ENCODE measurements around the gene ERGIC2. TPM values are rescaled to one million over a fixed set of nuclear protein-coding genes. Genes with fewer than 3 reads are reported as not detected.

ERGIC2 gene
- total and polyA plus RNA-seq, 2 donors (not counting 1 experiment from before 2014, with no cell fraction given), result 4.4 to 37.2 TPM

DNA sequence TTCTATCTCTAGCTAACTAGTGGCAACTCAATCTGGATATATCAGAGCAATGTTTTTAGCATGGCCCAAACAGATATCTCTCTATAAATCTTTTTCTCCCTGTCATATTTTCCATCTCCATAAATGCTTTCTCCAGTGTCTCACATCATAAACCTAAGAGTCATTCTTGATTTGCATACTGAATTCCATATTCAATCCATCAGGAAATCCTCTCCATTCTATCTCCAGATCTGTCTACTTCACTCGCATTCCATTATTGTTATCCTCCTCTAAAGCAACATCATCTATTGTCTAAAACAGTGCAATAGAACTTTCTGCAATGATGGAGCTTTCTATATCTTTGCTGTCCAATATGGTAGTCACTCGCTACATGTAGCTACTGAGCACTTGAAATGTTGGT is 45.5 kb upstream of the ERGIC2 start:
- Histone ChIP-seq H3K27ac (ENCODE audit: low read length in 2 of 2) (no peak overlapping the region), H2AFZ (ENCODE audit: insufficient read depth, low read depth, low read length, poor library complexity, severe bottlenecking) (no peak overlapping the region), H3K27me3 (replicated peaks in 1 of 4; ENCODE audit: control extremely low read depth in 1 of 4, control insufficient read depth in 3 of 4, insufficient read depth in 4 of 4, low read length in 3 of 4) (no peaks in the 10 kb centered on the region), H3K36me3 (replicated peaks in 1 of 2; ENCODE audit: control extremely low read depth in 1 of 2, control insufficient read depth in 1 of 2, extremely low read depth in 1 of 2, insufficient read depth in 2 of 2, low read length in 1 of 2) (no peaks in the 10 kb centered on the region), H3K4me2 (replicated peaks; ENCODE audit: low read depth, low read length, poor library complexity, severe bottlenecking) (no peak overlapping the region), H3K9me3 (ENCODE audit: control extremely low read depth in 1 of 3, control insufficient read depth in 2 of 3, insufficient read depth in 1 of 3, low read length in 2 of 3) (no peaks in the 10 kb centered on the region), H3K4me3 (ENCODE audit: control extremely low read depth in 1 of 5, extremely low read depth in 1 of 5, insufficient read depth in 1 of 5, low read depth in 2 of 5, low read length in 4 of 5) (no peak overlapping the region), H3K4me1 (ENCODE audit: control insufficient read depth in 2 of 2, insufficient read depth in 2 of 2, low read length in 2 of 2) (no peaks in the 10 kb centered on the region), H3K9ac (ENCODE audit: low read length) (no peak overlapping the region), H3K79me2 (ENCODE audit: control insufficient read depth, insufficient read depth, low read length) (no peaks in the 10 kb centered on the region), H4K20me1 (ENCODE audit: control insufficient read depth, insufficient read depth, low read length, poor library complexity, severe bottlenecking) (no peaks in the 10 kb centered on the region)
- peaks cover 9% of the 10 kb centered on the region for H3K27me3 Mint-ChIP-seq
- CTCF ChIA-PET, result interaction anchor here (0.6 kb wide), 1 partner anchor 1418 kb away, joined by 3 read pairs; no protein-coding TSS in a partner anchor
- DNase-seq, result no peak
- POLR2A ChIA-PET, result no interaction called here
- TF ChIP-seq, protein P1, sequence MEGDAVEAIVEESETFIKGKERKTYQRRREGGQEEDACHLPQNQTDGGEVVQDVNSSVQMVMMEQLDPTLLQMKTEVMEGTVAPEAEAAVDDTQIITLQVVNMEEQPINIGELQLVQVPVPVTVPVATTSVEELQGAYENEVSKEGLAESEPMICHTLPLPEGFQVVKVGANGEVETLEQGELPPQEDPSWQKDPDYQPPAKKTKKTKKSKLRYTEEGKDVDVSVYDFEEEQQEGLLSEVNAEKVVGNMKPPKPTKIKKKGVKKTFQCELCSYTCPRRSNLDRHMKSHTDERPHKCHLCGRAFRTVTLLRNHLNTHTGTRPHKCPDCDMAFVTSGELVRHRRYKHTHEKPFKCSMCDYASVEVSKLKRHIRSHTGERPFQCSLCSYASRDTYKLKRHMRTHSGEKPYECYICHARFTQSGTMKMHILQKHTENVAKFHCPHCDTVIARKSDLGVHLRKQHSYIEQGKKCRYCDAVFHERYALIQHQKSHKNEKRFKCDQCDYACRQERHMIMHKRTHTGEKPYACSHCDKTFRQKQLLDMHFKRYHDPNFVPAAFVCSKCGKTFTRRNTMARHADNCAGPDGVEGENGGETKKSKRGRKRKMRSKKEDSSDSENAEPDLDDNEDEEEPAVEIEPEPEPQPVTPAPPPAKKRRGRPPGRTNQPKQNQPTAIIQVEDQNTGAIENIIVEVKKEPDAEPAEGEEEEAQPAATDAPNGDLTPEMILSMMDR (IDR thresholded peaks at IDR 0.05), result no peak
- TF ChIP-seq EZH2 (IDR thresholded peaks at IDR 0.05; ENCODE audit: borderline replicate concordance, insufficient read depth, low read depth, low read length, poor library complexity, severe bottlenecking), result no peak
- no peak for ATAC-seq (ENCODE audit: low read depth)
- H3K9me3 Mint-ChIP-seq (ENCODE audit: insufficient read depth), result no peaks in the 10 kb centered on the region
- no peak overlapping the region for H3K4me3 Mint-ChIP-seq
- intact Hi-C loops (cut with micrococcal nuclease), result no loop called here
- peaks cover 2% of the 10 kb centered on the region for H3K4me1 Mint-ChIP-seq
- no peak overlapping the region for H3K27ac Mint-ChIP-seq
- WGBS (ENCODE audit: insufficient coverage), result 100% methylated on average over 1 of the region's 2 CpGs

DNA sequence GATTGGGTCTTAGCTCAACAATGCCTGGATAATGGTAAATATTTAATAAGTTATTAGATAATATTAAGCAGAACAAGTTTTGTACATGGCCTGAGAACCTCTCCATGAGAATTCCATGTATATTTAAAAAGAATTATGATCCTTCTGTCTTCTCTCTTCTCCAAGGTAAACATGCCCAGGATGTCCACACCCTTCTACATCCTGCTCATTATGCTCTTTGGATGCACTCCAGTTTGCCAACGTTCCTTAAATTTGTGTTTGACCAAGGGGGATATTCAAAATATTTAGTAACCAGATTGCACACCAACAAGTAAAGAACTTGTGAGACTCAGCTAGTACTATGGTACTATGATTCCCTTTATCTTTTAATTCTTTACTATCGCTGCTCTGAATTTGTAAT is 44.8 kb upstream of the ERGIC2 start:
- H3K27me3 ChIP-seq (replicated peaks in 1 of 4; ENCODE audit: control extremely low read depth in 1 of 4, control insufficient read depth in 3 of 4, insufficient read depth in 4 of 4, low read length in 3 of 4), result no peaks in the 10 kb centered on the region
- no CpG with 5 or more reads among the region's 2 CpGs for WGBS (ENCODE audit: insufficient coverage)
- no peak for DNase-seq
- H4K20me1 ChIP-seq (ENCODE audit: control insufficient read depth, insufficient read depth, low read length, poor library complexity, severe bottlenecking), result no peaks in the 10 kb centered on the region
- no peak overlapping the region for H3K9ac ChIP-seq (ENCODE audit: low read length)
- H2AFZ ChIP-seq (ENCODE audit: insufficient read depth, low read depth, low read length, poor library complexity, severe bottlenecking), result no peak overlapping the region
- H3K27ac ChIP-seq (ENCODE audit: low read length in 2 of 2), result no peak overlapping the region
- H3K4me1 ChIP-seq (ENCODE audit: control insufficient read depth in 2 of 2, insufficient read depth in 2 of 2, low read length in 2 of 2), result no peaks in the 10 kb centered on the region
- ATAC-seq (ENCODE audit: low read depth), result no peak
- no peak overlapping the region for H3K4me3 ChIP-seq (ENCODE audit: control extremely low read depth in 1 of 5, extremely low read depth in 1 of 5, insufficient read depth in 1 of 5, low read depth in 2 of 5, low read length in 4 of 5)
- no peak for TF ChIP-seq EZH2 (IDR thresholded peaks at IDR 0.05; ENCODE audit: borderline replicate concordance, insufficient read depth, low read depth, low read length, poor library complexity, severe bottlenecking)
- TF ChIP-seq, protein P1 (IDR thresholded peaks at IDR 0.05), result no peak
- H3K4me2 ChIP-seq (replicated peaks; ENCODE audit: low read depth, low read length, poor library complexity, severe bottlenecking), result no peak overlapping the region
- ChIA-PET CTCF (no interaction called here), POLR2A (no interaction called here)
- H3K27ac Mint-ChIP-seq, result no peak overlapping the region
- no peaks in the 10 kb centered on the region for H3K36me3 ChIP-seq (replicated peaks in 1 of 2; ENCODE audit: control extremely low read depth in 1 of 2, control insufficient read depth in 1 of 2, extremely low read depth in 1 of 2, insufficient read depth in 2 of 2, low read length in 1 of 2)
- intact Hi-C loops (cut with micrococcal nuclease), result no loop called here
- no peak overlapping the region for H3K4me3 Mint-ChIP-seq
- H3K4me1 Mint-ChIP-seq, result peaks cover 2% of the 10 kb centered on the region
- peaks cover 9% of the 10 kb centered on the region for H3K27me3 Mint-ChIP-seq
- H3K9me3 Mint-ChIP-seq (ENCODE audit: insufficient read depth), result no peaks in the 10 kb centered on the region
- H3K9me3 ChIP-seq (ENCODE audit: control extremely low read depth in 1 of 3, control insufficient read depth in 2 of 3, insufficient read depth in 1 of 3, low read length in 2 of 3), result no peaks in the 10 kb centered on the region
- no peaks in the 10 kb centered on the region for H3K79me2 ChIP-seq (ENCODE audit: control insufficient read depth, insufficient read depth, low read length)
